SIG-M5 treated with dmso at 0.1 percent for 504 hours (cell line): Measurements from ENCODE around the gene DDAH2.
"Not testable (repeated sequence)": the region's sequence is repeated elsewhere in the genome, so short reads cannot be mapped to it uniquely, and the experiment has no call there.

Source experiments
- DNase-seq: peaks from one replicate; lab custom pipeline; 2025; ENCODE audit not compliant: unreplicated experiment; lab: John Stamatoyannopoulos, UW

The DDAH2 gene

DNA sequence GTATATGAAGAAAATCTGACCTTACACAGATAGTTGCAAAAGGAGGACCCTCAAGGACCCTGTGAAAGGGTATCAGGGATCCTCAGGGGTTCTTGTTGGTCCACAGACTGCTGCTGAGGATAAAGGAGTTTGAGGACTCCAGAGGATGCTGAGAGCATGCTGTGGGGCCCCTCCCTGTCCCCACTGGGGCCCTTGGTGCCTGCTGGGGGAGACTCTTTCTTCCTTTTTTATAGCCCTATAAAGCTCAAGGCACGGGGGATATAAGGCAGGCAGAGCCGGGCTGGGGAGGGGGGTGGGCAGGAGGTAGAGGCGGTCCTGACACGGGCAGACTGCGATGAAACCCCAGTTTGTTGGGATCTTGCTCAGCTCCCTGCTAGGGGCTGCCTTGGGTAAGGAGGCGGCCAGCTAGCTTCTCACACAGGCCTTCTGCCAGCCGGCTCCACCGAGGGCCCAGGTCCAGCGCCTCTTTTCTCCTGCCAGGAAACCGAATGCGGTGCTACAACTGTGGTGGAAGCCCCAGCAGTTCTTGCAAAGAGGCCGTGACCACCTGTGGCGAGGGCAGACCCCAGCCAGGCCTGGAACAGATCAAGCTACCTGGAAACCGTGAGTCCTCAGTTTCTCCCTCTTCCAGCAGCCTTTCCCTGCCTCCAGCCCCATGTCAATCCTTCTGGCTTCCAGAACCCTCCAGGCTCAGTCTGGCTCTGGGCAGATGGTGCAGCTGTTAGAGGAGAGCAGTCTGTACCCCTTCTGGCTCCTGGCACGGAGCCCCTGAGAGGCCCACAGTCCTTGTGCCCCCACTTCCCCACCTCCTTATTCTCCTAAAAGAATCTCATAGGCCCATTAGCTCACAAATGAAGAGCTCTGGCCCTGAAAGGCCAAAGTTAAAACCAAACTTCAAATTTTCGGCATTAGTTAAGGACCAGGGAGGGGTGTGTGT, 13.8 kb downstream of the DDAH2 start, which contains the start of gene LY6G6D:
LY6G6D (plus strand) TSS at position 327 of the 937 bp plus-strand sequence; CDS start at position 335, 8 bp downstream.
- DNase-seq, result no peak

DNA sequence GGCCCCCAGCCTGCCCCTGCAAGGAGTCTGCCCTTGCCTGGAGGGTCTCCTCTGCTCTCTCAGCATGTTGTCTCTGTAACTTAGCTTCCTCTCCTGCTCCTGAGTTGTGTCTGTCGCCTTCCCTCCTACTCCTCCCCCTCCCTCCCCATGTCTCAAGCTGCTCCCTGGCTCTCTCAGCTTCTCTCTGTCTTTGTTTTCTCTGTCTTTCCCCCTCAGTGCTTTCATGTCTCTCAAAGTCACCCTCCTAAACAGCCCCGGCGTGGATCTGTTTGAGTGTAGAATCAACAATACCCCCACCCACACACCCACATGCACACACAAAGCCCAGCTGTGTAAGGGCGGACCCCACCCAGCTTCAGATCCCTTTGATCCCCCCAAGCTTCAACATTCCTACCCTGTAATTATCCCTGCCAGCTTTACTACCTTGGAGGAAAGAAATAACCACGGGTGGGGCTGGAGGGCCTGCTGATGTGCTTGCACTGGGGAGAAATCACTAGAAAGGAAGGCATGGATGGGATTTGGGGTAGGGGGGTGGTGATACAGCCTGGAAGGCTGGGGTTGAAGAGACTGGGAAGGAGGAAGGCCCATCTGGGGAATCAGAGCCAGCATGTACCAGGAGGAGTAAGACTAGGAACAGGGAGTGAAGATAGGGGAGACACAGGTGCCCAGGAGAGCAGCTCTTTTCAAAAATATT, 15.0 kb downstream of the DDAH2 start:
- DNase-seq, result no peak

DNA sequence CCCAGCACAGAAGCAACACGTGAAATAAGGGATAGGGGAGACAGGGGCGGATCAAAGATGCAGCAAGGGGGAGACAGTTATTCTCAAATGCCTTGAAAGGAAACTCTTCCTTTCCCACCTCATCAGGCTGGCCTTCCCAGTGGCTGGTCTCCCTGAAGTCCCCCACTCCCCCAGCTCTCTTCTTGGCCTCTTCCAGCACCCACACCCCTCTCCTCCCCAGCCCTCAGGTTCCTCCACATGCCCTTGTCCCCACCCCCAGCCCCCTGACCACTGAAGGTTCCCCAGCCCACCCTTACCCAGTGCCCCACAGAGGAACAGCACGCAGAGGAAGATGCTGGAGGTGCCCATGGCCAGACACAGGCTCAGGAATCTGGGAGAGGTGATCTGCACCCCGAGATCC, 15.6 kb downstream of the DDAH2 start:
- no peak for DNase-seq

DNA sequence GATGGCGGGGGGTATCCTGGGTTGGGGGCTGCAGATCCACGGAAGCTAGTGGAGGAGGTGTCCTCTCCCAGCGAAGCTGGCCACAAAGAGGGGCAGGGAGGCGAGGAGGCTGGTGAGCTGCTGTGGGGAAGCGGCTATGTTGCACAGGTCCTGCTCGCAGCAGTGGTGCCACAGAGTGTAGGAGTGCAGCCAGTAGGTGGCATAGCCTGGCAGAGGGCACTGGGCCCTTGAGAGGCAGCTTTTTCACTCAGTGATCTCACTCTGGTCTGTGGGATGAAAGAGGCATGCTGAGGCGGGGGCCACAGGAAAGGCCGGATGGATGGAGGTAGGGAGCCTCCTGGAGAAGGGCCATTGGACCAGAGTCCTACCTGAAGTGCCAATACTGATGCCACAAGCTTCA, 16.8 kb downstream of the DDAH2 start:
- DNase-seq, result no peak

DNA sequence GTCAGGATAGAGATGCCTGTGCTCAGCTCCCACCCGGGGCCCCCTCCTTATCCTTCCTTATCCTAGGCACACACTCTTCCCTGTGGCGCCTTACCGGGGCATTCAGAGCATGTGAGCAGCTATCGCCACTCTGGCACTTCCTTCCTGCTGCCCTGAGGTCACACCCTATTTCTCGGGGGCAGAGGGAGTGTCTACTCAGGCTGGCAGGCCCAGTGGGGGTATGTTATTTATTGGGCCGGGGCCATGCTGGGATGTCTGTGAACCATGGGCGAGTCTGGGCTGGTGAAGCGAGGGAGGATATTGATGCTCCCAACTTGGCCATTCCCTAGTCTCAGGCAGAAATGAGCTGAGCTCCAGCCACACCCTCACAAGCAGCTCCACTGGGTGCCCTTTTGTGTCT, 17.9 kb downstream of the DDAH2 start:
- no peak for DNase-seq

DNA sequence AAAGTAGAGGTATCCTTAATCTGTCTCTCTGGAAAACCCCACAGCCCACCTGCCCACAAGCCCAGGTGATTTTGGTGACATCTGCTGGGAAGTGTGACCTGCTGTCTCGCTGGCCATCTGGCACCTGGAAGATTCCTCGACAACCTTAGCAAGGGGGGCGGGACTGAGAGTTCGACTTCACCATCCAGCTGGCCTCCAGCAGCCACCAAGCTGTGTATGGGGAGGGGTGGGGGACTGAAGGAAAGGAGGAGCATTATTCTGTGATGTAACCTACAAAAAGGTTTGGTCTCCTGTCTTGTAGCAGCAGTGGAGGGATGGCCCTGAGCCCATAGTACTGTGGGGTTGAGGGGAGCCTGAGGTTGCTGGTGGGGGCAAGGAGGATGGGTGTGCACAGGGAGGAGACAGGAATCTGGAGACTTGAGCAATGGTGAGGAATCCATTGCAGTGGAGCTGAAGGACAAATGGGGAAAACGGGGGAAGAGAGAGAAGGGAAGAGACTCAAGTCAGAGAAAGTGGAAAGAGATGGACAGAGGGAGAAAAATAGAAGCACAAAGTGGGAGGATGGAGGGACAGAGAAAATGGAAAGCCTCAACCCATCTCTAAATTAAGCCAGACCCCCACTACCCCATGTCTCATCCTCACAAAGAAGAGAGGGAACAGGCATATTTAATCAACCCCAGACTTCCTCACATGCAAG, 18.4 kb downstream of the DDAH2 start:
- no peak for DNase-seq

DNA sequence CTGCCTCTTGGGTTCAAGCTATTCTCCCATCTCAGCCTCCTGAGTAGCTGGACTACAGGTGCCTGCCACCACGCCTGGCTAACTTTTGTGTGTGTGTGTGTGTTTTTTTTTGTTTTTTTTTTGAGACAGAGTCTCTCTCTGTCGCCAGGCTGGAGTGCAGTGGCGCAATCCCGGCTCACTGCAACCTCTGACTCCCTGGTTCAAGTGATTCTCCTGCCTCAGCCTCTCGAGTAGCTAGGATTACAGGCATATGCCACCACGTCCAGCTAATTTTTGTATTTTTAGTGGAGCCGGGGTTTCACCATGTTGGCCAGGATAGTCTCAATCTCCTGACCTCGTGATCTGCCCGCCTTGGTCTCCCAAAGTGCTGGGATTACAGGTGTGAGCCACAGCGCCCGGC, 19.9 kb downstream of the DDAH2 start:
- DNase-seq, result not testable (repeated sequence)

DNA sequence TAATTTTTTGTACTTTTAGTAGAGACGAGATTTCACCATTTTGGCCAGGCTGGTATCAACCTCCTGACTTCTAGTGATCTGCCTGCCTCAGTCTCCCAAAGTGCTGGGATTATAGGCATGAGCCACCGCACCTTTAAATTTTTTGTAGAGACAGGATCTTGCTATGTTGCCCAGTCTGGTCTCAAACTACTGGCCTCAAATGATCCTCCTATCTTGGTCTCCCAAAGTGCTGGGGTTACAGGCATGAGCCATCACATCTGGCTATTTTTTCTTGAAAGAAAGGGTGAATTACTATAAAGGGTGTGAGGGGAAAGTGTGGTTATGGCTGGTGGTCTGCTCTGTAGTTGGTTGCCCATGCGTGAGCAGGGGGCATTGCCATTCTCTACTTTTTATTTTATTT, 20.9 kb downstream of the DDAH2 start:
- DNase-seq, result no peak

DNA sequence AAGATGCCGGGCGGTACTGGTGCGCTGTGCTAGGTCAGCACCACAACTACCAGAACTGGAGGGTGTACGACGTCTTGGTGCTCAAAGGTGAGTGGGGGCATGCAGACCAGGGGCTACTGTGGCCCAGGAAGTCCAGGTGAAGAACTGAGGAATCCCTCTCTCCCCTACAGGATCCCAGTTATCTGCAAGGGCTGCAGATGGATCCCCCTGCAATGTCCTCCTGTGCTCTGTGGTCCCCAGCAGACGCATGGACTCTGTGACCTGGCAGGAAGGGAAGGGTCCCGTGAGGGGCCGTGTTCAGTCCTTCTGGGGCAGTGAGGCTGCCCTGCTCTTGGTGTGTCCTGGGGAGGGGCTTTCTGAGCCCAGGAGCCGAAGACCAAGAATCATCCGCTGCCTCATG, 21.4 kb downstream of the DDAH2 start:
- no peak for DNase-seq

DNA sequence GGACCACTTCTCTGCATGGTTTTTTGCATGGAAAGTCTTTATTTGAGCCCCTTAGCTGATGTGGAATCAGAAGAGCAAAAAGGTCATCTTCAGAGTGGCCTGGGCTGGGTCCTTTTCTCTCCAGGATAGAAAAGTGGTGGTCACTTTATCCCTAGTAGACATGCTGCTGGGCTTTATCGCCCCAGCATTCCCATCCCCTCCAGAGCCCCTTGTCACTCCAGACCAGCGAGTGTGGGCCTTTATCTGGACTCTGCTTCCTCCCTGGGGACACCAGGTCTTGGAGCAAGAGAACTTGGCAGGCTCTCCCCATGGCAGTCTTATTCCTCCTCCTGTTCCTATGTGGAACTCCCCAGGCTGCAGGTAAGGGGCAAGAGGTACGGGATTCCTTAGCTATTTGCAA, 22.5 kb downstream of the DDAH2 start, which contains the start of gene LY6G6F:
LY6G6F (plus strand) TSS at position 268 of the 400 bp plus-strand sequence; CDS start at position 309, 41 bp downstream.
- DNase-seq, result no peak

DNA sequence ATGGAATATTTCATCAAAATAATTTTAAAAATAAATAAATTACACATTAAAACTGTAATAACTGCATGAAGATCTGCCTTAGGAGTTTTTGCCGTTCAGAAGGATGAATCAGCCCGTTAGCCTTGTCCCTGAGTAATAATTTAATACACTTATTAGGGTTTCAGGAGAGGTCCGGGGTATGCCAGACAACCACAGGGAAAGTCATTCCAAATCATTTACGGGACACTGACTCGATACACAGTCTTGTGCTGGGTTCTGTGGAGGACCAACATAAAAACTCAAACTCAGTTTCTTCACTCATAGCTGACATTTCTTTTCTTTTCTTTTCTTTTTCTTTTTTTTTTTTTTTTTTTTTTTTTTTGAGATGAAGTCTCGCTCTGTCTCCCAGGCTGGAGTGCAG, 23.2 kb downstream of the DDAH2 start:
- DNase-seq, result no peak

DNA sequence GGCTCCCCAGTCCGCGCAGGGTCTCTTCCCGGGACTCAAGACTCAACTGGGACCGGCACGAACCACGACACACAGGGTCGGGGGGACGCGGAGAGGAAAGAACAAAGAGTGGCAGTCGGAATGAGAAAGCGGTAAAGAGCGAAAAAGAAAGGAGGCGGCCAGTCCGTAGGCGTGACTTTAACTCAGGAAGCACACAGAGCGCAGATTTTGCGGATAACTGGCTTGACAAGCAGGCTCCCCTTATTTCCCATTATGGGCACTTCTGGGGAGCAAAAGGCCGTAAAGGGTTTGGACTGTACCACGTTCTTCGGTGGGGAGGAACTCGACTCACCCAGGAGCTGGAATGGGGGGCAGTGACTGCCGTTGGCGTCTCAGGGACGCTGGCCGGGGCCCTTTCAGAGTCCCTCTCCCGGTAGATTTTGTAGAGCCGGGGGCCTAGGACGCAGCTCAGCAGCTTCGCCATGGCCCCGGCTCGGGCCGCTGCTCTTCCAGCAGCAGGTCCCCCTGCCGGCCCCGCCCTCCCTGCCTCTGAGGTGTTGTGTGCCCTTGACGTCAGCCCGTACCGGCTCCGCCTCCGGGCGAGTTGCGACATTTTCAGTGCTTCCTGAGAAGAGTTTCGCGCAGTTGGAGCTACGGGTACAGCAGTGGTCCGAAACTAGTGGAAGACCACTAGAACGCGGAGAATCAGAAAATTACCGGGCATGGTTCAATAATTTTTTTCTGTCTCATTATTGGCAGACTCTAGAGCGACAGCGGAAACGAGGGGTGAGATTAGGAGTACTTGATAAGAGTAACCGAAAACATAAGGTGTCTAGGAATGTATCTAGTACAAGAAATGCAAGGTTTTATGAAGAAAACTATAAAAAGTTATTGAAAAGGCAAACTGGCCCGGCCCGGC, 26.0 kb downstream of the DDAH2 start, which contains the start of gene ABHD16A:
ABHD16A (minus strand) TSS at position 506 of the 898 bp plus-strand sequence; CDS start at position 463, 43 bp downstream.
- DNase-seq, result peak; percentile 97

DNA sequence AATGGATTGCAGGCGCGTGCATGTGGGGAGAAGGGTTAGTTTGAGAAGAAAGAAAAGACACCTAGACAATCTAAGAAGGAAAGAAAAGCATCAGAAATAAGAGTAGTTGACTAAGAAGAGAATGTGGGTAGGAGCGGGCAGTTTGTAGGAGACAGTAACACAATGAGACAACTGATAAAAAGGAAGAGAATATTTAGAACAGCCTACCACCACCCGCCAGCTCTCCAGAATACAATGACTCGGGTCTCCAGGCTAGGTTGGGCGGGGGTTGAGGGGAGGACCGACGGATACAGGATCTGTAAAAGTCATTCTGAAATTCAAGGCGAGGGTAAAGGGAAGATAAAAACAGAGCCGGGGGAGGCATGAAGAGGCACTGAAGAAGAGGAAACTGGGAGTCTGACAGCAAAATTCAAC, 26.7 kb downstream of the DDAH2 start:
- no peak for DNase-seq

DNA sequence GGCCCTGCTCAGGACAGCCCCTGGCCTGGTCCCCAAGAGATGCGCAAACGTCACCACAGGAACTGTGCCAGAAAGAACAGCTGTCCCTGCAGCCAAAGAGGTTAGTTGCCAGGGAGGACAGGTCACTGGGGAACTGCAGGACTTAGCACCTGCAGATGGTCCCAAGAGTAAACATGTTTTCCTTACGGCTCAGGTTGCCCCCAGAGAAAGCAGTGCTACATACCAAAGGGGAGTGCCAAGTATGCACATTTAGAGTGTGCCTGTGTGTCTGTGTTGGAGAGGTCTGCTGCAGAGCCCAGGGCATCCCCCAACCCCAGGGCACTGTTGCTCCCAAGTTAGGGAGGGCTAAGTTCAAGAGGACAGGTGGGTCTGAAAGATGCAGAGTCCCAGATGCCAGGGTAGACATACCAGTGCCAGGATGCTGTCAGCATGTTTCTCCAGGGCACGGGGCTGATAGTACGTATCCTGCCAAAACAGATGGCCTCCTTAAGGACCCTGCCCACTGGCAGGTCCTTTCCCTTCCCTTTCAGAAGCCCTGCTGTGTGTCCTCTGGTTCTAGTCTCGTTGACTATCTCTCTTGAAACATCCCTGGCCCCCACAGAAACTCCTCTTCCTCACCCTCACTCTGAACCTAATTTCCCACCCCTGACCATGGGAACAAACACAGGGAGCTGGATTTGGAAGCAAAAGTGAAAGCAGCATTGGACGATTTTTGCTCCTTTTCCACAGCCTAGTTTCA, 27.3 kb downstream of the DDAH2 start:
- DNase-seq, result no peak

DNA sequence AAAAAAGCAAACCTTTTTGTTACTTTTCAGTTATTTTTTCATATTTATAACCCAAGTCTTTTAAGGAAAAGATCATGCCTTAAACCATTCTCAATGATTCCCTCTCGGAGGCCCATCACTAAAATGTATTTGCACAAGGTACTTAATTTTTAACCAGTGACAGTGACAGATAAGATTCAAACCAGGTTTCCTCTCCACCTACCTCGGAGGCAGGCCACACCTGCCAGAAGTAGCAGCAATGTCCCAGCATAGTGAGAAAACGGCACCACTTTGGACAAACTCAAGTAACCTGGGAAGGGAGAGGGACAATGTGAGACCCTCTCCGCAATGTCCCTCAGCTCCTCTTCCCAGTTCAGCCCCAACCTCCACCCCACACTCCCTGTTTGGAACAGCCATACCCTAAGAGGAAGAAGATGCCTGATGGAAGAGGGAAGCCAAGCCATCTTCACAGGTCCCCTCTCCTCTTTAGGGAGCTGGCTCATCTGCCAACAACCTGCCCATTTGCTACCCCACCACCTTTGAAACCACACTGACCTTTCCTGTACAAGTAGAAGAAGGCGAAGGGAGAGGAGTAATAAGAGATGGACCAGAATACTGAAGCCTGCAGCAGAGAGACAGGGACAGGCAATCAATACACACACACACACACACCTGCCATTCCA, 28.2 kb downstream of the DDAH2 start:
- DNase-seq, result no peak

DNA sequence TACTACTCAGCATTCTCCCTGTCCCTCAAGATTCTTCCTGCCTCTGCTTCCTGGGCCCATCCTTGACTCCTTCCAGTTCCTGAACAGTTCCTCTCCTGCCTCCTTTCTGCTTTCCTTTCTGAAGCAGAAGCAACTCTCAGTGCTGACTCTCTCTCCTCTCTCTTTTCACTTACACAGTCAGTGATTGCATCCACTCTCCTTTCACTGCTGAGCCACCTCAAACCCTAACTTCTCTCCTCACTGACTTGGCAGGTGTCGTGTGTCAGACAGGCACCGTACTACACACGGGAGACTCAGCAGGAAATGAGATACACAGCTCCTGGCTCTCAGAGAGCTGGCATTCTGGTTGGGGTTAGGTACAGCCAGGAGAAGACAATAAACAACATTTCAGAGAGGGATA, 31.5 kb downstream of the DDAH2 start:
- DNase-seq, result no peak

DNA sequence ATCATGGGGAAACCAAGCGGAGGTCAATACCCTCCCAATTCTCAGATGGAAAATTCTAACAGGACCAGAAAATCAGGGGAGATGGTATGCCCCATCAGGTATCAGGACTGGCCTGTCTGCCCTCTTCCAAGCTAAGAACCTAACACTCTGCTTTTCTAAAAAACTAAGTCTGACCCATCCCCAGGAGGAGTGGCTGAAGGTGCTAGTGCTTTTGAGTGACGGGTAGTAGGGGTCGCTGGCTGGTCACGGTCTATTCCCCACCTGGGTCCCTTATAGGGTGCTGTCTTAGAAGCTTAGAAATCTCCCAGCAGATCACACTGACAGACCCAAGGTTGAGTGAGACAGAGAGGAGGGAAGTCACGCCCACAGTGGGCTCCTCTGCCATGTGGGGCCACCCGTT, 35.6 kb downstream of the DDAH2 start:
- no peak for DNase-seq

DNA sequence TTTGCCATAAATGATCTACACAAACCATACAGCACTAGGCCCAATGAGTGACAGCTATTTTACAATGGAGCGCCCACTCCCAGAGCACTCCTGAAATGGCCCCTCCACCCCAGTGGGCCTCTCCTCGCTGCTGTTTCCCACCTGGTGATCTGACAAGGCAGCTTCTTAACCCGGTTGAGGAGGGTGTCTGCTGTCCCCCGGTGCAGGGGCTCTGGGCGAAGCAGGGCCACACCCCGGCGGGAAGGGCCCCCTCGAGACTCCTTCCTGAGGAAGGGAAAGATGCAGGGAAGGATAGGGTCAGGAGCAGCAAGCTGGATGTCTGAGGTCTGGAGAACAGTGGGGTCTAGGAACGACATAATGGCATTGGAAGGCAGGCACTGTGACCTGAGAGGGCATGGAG, 36.2 kb downstream of the DDAH2 start:
- no peak for DNase-seq

DNA sequence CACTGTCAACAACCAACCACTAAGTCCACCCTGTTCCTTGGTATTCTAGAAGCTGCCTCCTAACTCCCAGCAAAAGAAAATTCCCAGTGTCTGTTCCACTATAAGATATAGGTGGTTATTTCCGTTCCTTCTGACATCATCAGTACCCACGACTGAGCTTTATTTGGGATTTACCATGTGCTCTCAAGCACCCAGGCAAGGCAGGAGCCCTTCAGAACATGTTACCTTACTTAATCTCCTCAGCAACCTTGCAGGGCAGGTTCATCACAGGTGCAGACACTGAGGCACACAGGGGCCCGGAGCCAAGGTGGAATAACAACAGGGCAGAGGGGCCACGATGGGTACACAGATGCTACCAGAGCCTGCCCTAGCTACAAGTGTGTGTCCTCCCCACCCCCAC, 36.7 kb downstream of the DDAH2 start:
- DNase-seq, result no peak
